K562 (cell line): ENCODE results near the gene EEF2. TPM values are rescaled to one million over a fixed set of nuclear protein-coding genes. Genes with fewer than 3 reads are reported as not detected.

Experiments used
- AFF4 ChIP-seq: sonication (generic); formaldehyde crosslinking; IDR thresholded peaks from 2 replicates; pipeline ENCODE4 v1.8.0; 2023; ENCODE audit warnings: mild to moderate bottlenecking, missing genetic modification reagents
- C11orf30 ChIP-seq: fragments of 450-650 bp; IDR thresholded peaks from 2 replicates; pipeline ENCODE4 v1.6.1; 2016; ENCODE audit warnings: low read depth, mild to moderate bottlenecking
- COPS2 ChIP-seq: fragments of 450-650 bp; conservative IDR thresholded peaks from 2 replicates; pipeline ENCODE4 v1.6.1; 2016; ENCODE audit warnings: mild to moderate bottlenecking, moderate library complexity
- FOXJ2 ChIP-seq: fragments of 200-800 bp; sonication (Bioruptor generic); IDR thresholded peaks from 2 replicates; pipeline ENCODE4 v1.6.1; 2016; ENCODE audit warnings: missing genetic modification characterization, missing compliant biosample characterization
- FOXP1 ChIP-seq: sonication (generic); formaldehyde crosslinking; IDR thresholded peaks from 2 replicates; pipeline ENCODE4 v1.8.0; 2022; ENCODE audit warnings: mild to moderate bottlenecking, missing genetic modification reagents
- HMBOX1 ChIP-seq: sonication (generic); IDR thresholded peaks from 2 replicates; pipeline ENCODE4 v1.6.1; 2016
- KLF10 ChIP-seq: fragments of 250-450 bp; sonication (Bioruptor Pico); IDR thresholded peaks from 2 replicates; pipeline ENCODE4 v1.6.1; 2021; ENCODE audit warnings: matching md5 sums
- L3MBTL2 ChIP-seq: fragments of 450-650 bp; IDR thresholded peaks from 2 replicates; pipeline ENCODE4 v1.6.1; 2016; ENCODE audit warnings: mild to moderate bottlenecking, moderate library complexity
- LEF1 ChIP-seq: fragments of 450-650 bp; IDR thresholded peaks from 2 replicates; pipeline ENCODE4 v1.6.1; 2016; ENCODE audit warnings: mild to moderate bottlenecking
- PHF8 ChIP-seq: fragments of 200-600 bp; sonication (generic); IDR thresholded peaks from 2 replicates; pipeline ENCODE4 v1.6.1; 2012; ENCODE audit warnings: mixed run types, mild to moderate bottlenecking, inconsistent platforms, low read length, moderate library complexity, borderline replicate concordance
- POLR2A ChIP-seq: fragments of 450-650 bp; conservative IDR thresholded peaks from 2 replicates; pipeline ENCODE4 v1.6.1; 2016
- REST ChIP-seq, 2 experiments: fragments of 450-650 bp; formaldehyde crosslinking in 1 of 2; IDR thresholded peaks; 2 replicates each; pipeline versions ENCODE4 v1.4.0 to v1.6.1; 2014 to 2020; ENCODE audit warnings: mild to moderate bottlenecking in 2 of 2, borderline replicate concordance in 1 of 2, low read depth in 1 of 2
- THRB ChIP-seq: fragments of 450-650 bp; formaldehyde crosslinking; conservative IDR thresholded peaks from 2 replicates; pipeline ENCODE4 v1.4.0; 2022; ENCODE audit warnings: mild to moderate bottlenecking, missing genetic modification characterization
- polyA plus RNA-seq, 8 experiments: library from polyadenylated mRNA; depleted of rRNA in 4 of 8; stranded (reverse) in 5 of 8; unstranded in 3 of 8; fragments of >200 nt; fragmentation: Nextera tagmentation in 2 of 8; fragmentation: Illumina TruSeq in 1 of 8; extraction: Ambion mirVana in 2 of 8; extraction: Trizol in 1 of 8; gene quantifications; 2 replicates each; pipeline versions ENCODE4 v1.2.1 to v1.2.3, GENCODE V29; 2011 to 2014; ENCODE audit warnings: inconsistent platforms in 1 of 8, missing spikeins in 1 of 8
- total RNA-seq, 7 experiments: library from RNA; depleted of rRNA in 6 of 7; stranded (reverse); fragments of >200 nt in 6 of 7; fragmentation: Illumina TruSeq in 2 of 7; extraction: Trizol in 2 of 7; gene quantifications; 2 replicates each; pipeline versions ENCODE4 v1.2.1 to v1.2.3, GENCODE V29; 2011 to 2021; ENCODE audit warnings: low replicate concordance in 1 of 7

Gene EEF2
- total and polyA plus RNA-seq, 9 of the 15 experiments (the other 6 are each of a cell fraction or from before 2014, with no cell fraction given): 372 to 3,003 (median 1,453) TPM

GRCh38 chr19:3986260-3987041 is 1.2 kb upstream of the EEF2 start (continued):
- 0 out of 2 replicates have a peak, but pooled peaks have one; percentile 52 for TF ChIP-seq HMBOX1
- no peak for TF ChIP-seq PHF8
- peak; percentile 75 for TF ChIP-seq LEF1
- TF ChIP-seq L3MBTL2: no peak
- TF ChIP-seq COPS2: no peak
- TF ChIP-seq THRB (CRISPR knock-in tag): 0 out of 2 replicates have a peak, but pooled peaks have one; percentile 11
- TF ChIP-seq KLF10 (CRISPR knock-in tag): no peak
- TF ChIP-seq FOXP1 (CRISPR knock-in tag): no peak
- TF ChIP-seq REST (IDR thresholded peaks at IDR 0.05; ENCODE audit: borderline replicate concordance): peak; percentile 64; the same call in 1 of the 2 replicates
- TF ChIP-seq REST (CRISPR knock-in tag; IDR thresholded peaks at IDR 0.05; ENCODE audit: low read depth): no peak
- TF ChIP-seq C11orf30: peak; percentile 40
- TF ChIP-seq POLR2A: 0 out of 2 replicates have a peak, but pooled peaks have one; percentile 34
- 0 out of 2 replicates have a peak, but pooled peaks have one; percentile 33 for TF ChIP-seq AFF4 (CRISPR knock-in tag)
- TF ChIP-seq FOXJ2: 0 out of 2 replicates have a peak, but pooled peaks have one; percentile 41
